GM21529 (cell line): ENCODE data around the gene B3GNT5.

ENCODE experiments used
- ATAC-seq: cut with Tn5 transposase; IDR thresholded peaks from one replicate; pipeline ENCODE4 v1.9.1; 2021; ENCODE audit not compliant: unreplicated experiment

B3GNT5 gene

GRCh38 chr3:183317271-183317670 is 64.2 kb downstream of the B3GNT5 start:
- no peak for ATAC-seq

GRCh38 chr3:183317886-183318865 is 65.1 kb downstream of the B3GNT5 start:
- ATAC-seq = no peak

- no peak for ATAC-seq
Measured at GRCh38 chr3:183318877-183319276, 65.8 kb downstream of the B3GNT5 start.

GRCh38 chr3:183319371-183319770 is 66.3 kb downstream of the B3GNT5 start:
- ATAC-seq = no peak
